ENCODE measurements around the gene VDR.

GRCh38 chr12:47805417-47805816 is 99.4 kb downstream of the VDR start:
- no peak for TF ChIP-seq CTCF (IDR thresholded peaks at IDR 0.05; ENCODE audit: low read length)
- no peak for TF ChIP-seq EZH2 (optimal IDR thresholded peaks at IDR 0.05; ENCODE audit: low read depth, low read length)
- TF ChIP-seq EZH2phosphoT487 (IDR thresholded peaks at IDR 0.05; ENCODE audit: low read length) = no peak
